ENCODE results near the gene TDRD7.

Gene TDRD7, protein sequence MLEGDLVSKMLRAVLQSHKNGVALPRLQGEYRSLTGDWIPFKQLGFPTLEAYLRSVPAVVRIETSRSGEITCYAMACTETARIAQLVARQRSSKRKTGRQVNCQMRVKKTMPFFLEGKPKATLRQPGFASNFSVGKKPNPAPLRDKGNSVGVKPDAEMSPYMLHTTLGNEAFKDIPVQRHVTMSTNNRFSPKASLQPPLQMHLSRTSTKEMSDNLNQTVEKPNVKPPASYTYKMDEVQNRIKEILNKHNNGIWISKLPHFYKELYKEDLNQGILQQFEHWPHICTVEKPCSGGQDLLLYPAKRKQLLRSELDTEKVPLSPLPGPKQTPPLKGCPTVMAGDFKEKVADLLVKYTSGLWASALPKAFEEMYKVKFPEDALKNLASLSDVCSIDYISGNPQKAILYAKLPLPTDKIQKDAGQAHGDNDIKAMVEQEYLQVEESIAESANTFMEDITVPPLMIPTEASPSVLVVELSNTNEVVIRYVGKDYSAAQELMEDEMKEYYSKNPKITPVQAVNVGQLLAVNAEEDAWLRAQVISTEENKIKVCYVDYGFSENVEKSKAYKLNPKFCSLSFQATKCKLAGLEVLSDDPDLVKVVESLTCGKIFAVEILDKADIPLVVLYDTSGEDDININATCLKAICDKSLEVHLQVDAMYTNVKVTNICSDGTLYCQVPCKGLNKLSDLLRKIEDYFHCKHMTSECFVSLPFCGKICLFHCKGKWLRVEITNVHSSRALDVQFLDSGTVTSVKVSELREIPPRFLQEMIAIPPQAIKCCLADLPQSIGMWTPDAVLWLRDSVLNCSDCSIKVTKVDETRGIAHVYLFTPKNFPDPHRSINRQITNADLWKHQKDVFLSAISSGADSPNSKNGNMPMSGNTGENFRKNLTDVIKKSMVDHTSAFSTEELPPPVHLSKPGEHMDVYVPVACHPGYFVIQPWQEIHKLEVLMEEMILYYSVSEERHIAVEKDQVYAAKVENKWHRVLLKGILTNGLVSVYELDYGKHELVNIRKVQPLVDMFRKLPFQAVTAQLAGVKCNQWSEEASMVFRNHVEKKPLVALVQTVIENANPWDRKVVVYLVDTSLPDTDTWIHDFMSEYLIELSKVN

DNA sequence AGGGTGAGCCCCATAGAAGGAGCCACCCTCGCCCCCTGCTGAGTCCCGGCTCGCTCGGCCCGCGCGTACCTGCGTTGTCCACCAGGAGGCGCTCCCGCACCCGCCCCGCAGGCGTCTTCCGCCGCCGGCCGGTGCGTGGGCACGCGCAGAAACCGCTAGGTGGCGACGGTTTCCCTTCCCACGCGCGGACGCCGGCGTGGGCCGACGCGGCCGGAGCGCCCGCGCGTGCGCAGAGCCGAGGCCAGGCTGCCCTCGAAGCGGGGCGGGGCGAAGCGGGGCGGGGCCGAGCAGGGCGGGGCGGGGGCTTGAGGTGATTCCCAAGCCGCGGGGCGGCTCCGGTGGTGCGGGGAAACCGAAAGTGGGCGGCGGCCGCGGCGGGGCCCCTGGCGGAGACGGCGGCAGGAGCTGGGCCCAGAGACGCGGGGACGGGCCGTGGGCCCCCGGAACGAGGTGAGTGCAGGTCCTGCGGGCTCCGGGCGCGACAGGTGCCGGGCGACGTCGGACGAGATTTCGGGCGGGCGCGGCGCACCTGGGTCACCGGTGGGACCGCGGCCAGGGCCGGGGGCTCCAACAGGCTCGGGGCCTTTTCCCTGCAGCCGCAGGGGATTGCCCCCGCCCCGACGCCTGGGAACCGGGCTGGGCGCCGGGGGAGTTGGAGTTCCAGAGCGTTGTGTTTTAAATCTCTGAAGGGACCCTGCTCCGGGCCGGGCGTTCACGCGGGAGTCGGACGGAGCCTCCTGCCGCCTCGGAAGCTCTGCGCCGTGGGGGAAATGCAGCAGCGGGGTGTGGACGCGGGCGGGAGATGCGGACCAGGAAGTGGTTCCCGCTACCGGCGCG lies at the start of gene TDRD7:
TSS of gene TDRD7 (plus strand) at position 308 of the 837 bp plus-strand sequence. CDS start 16,370 bp downstream, outside the sequence.
- peak; percentile 86 to 92 for DNase-seq (ENCODE audit: low read depth in 1 of 2, low spot score in 1 of 2)

DNA sequence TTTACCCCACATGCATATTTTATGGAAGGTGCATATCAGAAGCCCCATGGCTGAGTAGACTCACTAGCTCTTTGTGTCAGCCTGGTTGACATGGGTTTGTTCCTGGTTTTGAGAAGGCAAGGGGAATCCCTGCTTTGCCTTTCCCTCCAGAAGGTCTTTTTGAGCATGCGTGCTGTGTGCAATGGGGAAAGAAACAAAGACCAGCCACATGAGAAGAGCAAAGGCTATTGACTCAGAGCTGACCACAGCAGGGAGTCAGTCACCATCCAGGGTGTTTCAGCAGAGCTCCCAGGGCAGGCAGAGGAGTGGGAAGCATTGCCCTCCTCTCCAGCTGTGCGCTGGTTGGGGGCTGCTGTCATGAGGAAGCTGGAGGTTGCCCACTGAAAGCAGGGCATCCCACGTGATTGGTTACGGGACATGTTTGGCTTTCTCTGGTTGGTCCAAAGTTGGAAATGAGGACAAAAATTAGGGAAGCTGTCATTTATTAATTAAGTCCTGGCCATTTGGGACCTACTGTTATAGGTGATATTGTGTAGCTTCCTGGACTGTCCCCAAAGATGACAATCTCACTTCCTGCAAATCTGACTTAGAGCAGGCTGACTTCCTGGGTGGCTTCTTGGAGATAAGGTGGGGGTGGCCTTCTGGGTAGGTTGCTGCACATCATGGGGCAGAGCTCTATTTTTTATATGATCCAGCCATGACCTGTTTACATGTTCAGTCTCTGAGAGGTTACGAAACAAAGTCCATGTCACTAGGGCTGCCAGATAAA lies 48.9 kb upstream of the TDRD7 start:
- DNase-seq (ENCODE audit: low read depth in 1 of 2, low spot score in 1 of 2) = no peak

DNA sequence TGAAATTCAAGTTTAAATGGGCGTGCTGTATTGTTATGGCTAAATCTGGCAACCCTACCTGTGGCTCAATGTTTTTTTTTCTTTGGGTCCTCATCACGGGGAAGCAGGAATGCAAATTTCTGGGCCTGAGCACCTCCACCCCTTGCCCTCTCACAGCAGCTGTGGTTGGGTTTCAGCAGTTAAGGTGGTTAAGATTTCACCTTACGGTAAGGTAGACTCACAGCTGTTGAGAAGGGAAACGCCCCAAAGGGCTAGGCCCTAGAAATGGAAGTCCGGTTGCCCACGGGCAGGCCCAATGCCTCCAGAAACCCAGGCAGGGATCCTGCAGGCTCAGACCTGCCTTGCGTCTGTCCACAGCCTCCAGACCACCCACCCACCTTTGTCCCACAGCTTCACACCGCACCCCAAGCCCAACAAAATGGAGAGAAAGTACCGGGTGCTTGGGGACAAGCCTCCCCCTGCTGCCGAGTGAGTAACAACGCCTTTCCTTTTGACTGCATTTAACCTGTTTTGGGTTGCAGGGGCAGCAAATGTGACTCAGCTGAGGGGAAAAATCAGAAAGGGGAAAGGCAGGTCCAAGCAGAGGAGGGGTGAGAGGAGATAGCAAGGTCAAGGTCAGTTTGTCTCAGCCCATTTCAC lies 48.1 kb upstream of the TDRD7 start:
- DNase-seq (ENCODE audit: low read depth in 1 of 2, low spot score in 1 of 2) = no peak

DNA sequence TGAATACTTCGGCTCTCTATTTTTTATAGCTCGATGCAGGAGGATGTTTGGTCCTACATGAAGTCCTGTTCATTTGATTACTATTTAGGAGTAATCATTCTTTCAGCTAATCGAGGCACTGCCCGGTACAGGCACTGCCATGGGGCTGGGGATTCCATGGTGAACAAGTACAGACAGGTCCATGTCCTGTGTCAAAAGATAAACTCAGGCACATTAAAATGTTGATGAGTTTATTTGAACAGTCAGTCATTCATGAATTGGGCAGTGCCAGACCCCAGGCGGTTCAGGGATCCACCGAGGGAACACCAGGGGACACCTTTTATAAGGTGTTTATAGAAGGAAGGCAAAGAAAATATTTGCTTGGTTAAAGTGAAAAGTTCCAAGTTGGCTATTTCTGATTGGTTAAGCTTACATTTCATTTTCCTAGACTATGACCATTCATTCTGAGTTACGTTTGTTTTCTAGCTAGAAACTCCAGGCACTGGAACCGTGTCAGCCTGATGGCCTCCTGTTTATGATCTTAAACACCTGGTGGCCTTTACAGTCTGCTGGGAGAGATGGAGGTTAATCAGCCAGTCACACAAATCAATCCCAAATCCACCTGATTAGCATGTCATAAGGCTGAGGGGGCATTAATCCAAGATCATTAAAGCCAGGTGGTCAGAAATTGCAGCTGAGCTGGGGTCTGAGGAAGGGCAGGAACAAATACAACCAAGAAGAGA lies 47.0 kb upstream of the TDRD7 start:
- DNase-seq (ENCODE audit: low read depth in 1 of 2, low spot score in 1 of 2) = no peak

DNA sequence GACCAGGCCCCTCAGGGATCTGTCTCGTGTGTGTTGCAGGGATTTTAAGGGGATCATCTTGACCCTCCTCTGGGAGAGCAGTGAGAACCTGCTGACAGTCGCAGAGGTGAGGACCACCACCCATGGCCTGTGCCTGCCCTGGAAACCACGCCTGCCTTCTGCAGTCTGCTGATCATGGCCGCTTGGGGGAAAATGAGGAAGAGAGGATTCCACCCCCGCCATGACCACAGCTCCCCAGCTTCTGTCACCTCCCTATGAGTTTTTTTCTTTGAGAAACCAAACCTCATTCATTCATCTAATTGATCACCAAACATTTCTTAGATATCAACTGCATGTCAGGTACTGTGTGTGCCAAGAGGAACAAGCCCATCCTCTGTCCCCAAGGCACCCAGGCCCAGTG lies 46.3 kb upstream of the TDRD7 start:
- no peak for DNase-seq (ENCODE audit: low read depth in 1 of 2, low spot score in 1 of 2)

DNA sequence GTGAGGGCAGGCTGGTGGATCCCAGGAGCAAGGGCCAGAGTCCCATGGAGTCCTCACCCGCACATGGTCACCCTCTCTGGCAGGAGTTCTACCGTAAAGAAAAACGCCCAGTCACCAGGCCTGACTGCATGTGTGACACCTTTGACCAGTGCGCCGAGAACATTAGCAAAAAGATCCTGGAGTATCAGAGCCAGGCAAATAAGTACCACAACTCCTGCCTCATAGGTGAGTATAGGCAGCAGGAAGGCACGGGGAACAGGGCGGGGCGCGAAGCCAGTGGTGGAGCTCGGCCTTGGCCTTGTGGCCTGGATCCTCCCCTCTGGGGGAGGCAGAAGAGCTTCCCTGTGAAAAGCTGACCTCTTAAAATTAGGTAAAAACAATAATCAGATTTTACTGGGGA lies 45.4 kb upstream of the TDRD7 start:
- DNase-seq (ENCODE audit: low read depth in 1 of 2, low spot score in 1 of 2) = no peak

DNA sequence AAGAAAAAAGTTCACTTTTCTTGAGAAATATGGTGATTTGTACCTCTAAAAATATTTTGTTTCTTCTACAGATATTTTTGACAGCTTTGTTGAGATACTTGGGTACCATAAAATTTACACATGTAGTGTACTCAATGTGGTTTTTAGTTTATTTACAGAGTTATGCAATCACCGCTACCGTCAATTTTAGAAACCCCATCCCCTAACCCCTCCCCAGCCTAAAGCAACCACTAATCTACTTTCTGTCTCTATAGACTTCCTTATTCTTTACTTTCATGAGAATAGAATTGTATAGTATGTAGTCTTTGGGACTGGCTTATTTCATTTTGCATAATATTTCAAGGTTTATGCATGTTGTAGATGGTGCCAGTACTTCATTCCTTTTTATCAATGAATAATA lies 45.0 kb upstream of the TDRD7 start:
- DNase-seq (ENCODE audit: low read depth in 1 of 2, low spot score in 1 of 2) = no peak

DNA sequence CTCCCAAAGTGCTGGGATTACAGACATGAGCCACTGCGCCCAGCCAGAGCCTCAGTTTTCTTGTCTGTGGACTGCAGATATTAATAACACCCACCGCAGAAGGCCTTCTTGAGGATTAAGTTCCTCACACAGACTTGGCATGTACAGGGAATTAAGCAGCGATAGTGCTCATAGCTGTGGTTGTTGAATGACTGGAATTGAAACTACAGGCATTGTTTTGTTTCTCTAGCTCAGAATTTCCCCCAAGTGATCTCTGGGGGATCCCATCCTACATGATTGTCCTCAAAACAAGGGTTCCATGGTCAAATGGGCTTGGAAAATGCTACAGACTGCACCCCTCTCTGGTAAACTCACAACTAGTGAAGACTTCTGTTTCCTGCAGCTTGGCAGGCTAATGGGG lies 44.2 kb upstream of the TDRD7 start:
- no peak for DNase-seq (ENCODE audit: low read depth in 1 of 2, low spot score in 1 of 2)

DNA sequence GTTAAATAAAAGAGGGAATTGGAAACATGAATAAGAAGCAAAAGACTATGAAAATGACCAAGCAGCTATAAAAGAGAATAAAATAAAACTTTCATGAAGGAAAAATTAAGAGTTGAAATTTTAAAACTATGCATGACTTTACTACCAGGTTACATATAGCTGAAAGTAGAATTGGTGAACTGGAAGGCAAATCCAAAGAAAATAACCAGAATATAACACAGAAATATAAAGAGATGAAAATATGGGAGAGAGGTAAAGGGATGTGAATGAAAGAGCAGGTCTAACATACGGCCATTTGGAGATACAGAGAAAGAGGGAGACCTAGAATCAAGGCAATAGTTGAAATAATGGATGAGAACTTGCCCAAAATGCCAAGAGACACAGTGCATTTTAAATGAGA lies 42.9 kb upstream of the TDRD7 start:
- DNase-seq (ENCODE audit: low read depth in 1 of 2, low spot score in 1 of 2) = no peak

DNA sequence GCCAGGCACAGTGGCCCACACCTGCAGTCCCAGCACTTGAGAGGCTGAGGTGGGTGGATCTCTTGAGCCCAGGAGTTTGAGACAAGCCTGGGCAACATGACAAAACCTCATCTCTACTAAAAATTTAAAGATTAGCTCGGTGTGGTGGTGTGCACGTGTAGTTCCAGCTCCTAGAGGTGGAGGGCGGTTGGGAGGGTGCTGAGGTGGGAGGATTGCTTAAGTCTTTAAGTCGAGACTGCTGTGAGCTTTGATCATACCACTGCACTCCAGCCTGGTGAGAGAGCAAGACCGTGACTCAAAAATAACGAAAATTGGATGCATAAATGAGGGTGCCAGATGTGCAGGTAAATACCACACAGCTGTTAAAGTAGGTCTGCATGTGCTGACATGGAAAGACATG lies 39.3 kb upstream of the TDRD7 start:
- DNase-seq (ENCODE audit: low read depth in 1 of 2, low spot score in 1 of 2) = no peak

DNA sequence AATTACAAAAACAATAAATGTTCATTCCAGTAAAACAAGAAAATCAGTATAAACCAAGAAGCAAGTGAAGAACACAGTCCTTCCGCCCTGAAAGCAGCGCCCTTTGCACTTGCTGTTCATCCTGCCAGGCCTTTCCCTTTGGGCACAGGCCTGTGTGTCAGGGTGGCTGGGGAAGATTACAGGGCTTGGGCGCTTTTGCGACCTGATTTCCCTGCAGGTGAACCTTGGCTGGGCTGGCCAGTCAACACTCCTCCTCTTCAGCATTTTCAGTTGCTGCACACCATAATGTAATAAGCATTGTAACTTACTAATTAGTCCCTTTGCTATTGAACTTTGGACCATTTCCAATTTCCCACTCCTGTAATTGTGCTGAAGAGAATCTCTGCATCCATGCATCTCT lies 38.6 kb upstream of the TDRD7 start:
- no peak for DNase-seq (ENCODE audit: low read depth in 1 of 2, low spot score in 1 of 2)

DNA sequence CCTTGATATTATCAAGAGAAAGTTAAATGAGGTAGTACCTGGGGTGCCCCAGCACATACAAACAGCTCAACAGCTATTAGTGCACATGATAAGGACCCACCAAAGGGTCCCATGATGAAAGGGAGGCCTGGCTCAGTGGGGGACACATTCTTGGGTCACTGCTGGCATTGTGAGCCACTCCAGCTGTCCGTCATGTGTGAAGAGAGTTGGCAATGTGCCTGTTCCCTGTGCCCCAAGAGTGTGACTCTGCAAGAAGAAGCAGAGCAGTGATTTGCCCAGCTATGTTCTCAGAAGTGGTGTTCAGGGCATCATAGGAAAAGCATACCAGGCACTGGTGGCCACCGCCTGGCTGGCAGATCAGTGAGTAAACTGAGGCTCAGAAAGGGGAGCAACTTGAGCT lies 37.1 kb upstream of the TDRD7 start:
- DNase-seq (ENCODE audit: low read depth in 1 of 2, low spot score in 1 of 2) = no peak

DNA sequence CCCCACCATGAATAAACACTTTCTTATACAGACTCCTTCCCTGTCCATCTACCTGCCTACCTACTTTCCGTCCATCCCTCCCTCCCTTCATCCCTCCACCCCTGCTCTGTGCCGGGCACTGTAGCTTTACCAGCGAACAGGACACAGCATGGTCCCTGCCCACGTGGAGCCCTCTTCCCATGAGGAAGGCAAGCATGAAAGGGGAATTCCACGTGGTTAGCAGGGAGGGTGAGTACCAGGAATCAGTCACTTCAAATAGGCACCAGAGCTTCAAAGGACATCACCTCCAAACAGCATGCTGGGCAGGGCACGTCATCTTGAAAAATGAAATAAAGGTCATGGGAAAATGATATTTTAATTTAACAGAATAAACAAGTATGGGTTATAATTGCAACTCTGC lies 35.0 kb upstream of the TDRD7 start:
- no peak for DNase-seq (ENCODE audit: low read depth in 1 of 2, low spot score in 1 of 2)

DNA sequence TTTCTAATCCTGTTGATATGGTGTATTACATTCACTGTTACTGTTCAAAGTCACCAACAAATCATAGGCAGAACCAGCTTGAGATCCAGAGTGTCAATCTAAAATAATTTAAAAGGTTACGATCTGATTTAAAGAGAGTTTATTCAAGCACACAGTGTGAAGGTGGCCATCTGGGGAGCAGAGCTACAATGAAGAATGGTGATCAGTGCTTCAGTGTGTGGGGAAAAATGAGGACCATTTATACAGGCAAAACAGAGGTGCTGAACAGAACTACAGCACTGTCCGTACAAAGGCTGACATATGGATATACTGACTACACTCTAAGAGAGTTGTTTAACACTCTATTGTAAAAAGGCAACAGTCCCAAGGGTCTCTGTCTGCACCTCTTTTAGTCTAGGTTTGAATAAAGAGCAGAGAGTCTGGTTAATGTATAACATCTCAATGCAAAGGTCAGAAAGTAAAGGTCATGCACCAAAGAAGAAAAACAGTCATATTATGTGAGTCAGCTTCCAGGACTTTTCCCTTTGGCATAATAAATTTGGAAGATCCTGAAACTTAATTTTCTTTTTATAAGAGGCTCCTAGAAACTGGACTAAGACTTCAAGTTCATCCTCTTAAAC lies 29.7 kb upstream of the TDRD7 start:
- DNase-seq (ENCODE audit: low read depth in 1 of 2, low spot score in 1 of 2) = no peak

DNA sequence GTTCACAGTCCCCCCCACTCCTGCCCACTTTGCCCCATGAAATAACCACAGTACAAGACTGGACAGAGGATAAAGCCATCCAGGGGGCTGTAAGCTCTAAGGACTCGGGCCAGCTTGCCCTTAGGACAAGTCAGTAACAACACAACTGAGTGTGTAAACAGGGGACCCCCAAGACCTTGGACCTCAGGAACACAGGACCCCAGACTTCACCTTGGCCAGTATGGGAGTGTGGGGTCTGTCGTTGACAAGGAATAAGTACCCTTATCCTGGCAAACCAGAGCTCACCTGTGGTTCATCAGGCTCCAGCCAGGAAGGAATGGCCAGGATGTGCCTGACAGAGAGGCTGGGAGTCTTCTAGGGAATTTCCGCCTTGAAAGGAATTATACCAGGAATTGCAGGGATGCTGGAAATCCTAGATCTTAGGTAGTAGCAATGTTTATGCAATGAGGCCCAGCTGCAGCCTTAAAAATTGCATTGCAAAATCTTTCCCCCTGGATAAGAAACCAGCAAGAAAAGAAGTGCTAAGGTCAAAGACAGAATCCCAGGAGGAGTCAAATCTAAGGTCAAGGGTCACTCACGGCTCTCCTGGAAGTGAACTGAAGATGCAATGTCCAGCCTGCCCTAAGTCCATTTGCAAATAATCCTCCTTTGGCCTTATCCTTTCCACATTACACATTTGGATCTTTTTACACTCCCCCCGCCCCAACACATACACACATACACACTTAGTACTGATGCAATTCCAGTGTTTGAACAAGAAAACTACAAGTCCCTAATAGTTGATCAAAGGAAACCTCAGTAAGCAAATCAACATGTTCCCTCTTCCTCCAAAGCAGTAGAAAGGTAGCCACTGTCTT lies 27.3 kb upstream of the TDRD7 start:
- no peak for DNase-seq (ENCODE audit: low read depth in 1 of 2, low spot score in 1 of 2)

DNA sequence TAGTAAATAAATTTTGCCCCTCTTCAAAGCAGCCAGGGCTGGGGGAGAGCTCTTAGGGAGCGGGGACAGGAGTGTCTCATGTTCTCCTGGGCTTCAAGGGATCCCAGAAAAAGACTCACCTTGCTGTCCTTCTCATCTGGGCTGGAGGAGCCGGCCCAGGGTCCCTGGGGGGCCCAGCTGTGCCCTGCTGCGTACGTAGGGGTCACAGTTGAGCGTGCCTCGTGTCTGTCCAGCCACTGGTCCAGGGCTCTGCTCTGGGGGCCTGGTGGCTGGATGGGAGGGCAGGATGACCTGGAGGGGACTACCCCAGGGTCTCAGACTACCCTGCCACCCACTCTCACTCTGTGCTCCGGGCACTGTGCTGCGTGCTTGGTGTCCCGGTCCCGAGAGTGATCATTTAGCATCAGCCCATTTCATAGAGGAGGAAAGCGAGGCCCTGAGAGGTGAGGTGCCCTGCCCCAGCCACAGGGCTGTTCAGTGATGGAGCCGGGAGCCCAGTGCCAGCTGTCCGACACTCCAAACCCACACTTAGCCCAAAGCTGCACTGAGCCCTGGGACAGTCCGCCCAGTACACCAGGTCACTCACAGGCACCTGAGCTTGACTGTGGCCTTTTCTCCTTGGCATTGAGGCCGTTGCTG lies 26.2 kb upstream of the TDRD7 start:
- no peak for DNase-seq (ENCODE audit: low read depth in 1 of 2, low spot score in 1 of 2)

DNA sequence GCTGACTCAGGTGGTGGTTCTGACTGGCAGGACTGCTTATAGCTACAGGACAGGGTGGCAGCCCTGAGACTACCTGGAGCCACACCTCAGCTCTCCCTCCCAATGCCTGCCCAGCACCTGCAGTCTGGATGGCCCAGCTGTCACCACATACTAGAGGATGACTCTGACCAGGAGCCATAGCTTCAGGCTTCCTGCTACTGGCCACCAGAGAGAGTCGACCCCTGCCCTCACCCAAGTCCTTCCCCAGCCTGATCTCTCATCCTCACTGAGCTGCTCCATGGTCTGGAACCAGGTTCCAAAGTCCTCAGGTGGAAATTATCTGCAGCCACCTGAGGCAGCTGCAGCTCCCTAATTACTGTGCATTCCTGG lies 25.6 kb upstream of the TDRD7 start:
- DNase-seq (ENCODE audit: low read depth in 1 of 2, low spot score in 1 of 2) = no peak

Measured in activated T-helper 1 cell treated with anti-CD3 and anti-CD28 coated beads, Interleukin-2, amount 50 U/mL, for 16 hours (primary cell).